ENCODE measurements around the gene CCDC85C.

GRCh38 chr14:99627100-99627499 is 23.1 kb upstream of the CCDC85C start:
- TF ChIP-seq DPF2 (IDR thresholded peaks at IDR 0.05) (no peak), NFIC (IDR thresholded peaks at IDR 0.05; ENCODE audit: low read depth, low read length) (no peak), EP300 (IDR thresholded peaks at IDR 0.05; ENCODE audit: borderline replicate concordance in 1 of 2, control insufficient read depth in 1 of 2, low read depth in 2 of 2, low read length in 2 of 2) (no peak), CTCF (IDR thresholded peaks at IDR 0.05 in 2 of 3, conservative IDR thresholded peaks at IDR 0.05 in 1 of 3; ENCODE audit: control insufficient read depth in 2 of 3, extremely low read depth in 1 of 3, insufficient read depth in 1 of 3, low read depth in 3 of 3, low read length in 3 of 3) (no peak), BRCA1 (IDR thresholded peaks at IDR 0.05; ENCODE audit: low read depth, low read length) (no peak), TBL1XR1 (IDR thresholded peaks at IDR 0.05; ENCODE audit: low read depth, low read length) (no peak), EZH2 (IDR thresholded peaks at IDR 0.05; ENCODE audit: borderline replicate concordance, control insufficient read depth, low read depth, low read length) (no peak), MXI1 (IDR thresholded peaks at IDR 0.05; ENCODE audit: low read depth, low read length) (no peak)

All from GM12878 (cell line).